IMR-90 (cell line): Measurements from ENCODE around the gene OR11L1.

Source experiments
- CEBPB ChIP-seq: IDR thresholded peaks from 2 replicates; pipeline ENCODE4 v1.6.1; 2012; ENCODE audit warnings: low read depth, low read length, improper control_type of control experiment
- FOS ChIP-seq: fragments of 150-350 bp; IDR thresholded peaks from 2 replicates; pipeline ENCODE4 v1.6.1; 2016; ENCODE audit warnings: low read depth, low read length
- MAFK ChIP-seq: IDR thresholded peaks from 2 replicates; pipeline ENCODE4 v1.6.1; 2012; ENCODE audit warnings: low read depth, low read length, improper control_type of control experiment
- POLR2A ChIP-seq: IDR thresholded peaks from 2 replicates; pipeline ENCODE4 v1.6.1; 2012; ENCODE audit warnings: mild to moderate bottlenecking, low read depth, low read length
- TF ChIP-seq, protein P1 (sequence below): conservative IDR thresholded peaks from 2 replicates; pipeline ENCODE4 v1.5.1; 2012; ENCODE audit warnings: mild to moderate bottlenecking, low read depth, low read length, improper control_type of control experiment

DNA sequence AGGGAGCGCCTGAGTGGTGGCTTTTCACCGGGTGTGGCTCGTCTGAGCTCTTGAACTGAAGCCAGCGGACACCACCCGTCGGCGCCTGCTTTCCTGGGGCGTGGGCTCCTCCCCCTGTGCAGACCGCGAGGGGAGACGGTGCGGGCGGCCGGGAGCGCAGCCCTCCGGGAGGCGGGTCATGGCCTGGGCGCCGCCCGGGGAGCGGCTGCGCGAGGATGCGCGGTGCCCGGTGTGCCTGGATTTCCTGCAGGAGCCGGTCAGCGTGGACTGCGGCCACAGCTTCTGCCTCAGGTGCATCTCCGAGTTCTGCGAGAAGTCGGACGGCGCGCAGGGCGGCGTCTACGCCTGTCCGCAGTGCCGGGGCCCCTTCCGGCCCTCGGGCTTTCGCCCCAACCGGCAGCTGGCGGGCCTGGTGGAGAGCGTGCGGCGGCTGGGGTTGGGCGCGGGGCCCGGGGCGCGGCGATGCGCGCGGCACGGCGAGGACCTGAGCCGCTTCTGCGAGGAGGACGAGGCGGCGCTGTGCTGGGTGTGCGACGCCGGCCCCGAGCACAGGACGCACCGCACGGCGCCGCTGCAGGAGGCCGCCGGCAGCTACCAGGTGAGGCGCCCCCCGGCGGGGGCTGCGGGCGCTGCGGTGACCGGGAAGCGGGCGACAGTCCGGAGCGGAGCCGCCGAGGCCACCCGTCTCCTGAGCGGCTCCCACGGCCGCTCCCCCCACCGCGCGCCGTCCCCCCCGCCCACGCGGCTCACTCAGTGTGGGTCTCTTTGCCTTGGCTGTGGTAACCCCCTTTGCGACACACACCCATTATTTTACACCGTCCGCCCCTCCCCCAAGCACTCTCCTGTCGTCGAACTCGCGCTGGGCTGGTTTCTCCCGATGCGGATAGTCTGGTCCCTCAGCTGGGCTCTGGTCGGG is 15.6 kb upstream of the OR11L1 start, which contains the start of gene TRIM58:
- no peak for TF ChIP-seq CEBPB
- no peak for TF ChIP-seq POLR2A
- TF ChIP-seq, protein P1, sequence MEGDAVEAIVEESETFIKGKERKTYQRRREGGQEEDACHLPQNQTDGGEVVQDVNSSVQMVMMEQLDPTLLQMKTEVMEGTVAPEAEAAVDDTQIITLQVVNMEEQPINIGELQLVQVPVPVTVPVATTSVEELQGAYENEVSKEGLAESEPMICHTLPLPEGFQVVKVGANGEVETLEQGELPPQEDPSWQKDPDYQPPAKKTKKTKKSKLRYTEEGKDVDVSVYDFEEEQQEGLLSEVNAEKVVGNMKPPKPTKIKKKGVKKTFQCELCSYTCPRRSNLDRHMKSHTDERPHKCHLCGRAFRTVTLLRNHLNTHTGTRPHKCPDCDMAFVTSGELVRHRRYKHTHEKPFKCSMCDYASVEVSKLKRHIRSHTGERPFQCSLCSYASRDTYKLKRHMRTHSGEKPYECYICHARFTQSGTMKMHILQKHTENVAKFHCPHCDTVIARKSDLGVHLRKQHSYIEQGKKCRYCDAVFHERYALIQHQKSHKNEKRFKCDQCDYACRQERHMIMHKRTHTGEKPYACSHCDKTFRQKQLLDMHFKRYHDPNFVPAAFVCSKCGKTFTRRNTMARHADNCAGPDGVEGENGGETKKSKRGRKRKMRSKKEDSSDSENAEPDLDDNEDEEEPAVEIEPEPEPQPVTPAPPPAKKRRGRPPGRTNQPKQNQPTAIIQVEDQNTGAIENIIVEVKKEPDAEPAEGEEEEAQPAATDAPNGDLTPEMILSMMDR = no peak
- TF ChIP-seq MAFK = no peak
- TF ChIP-seq FOS = no peak
